HFF-Myc (cell line): ENCODE results near the gene WDR33.

Experiments used
- DNase-seq: peaks from one replicate; pipeline ENCODE4 v3.0.0-alpha.2; 2011; ENCODE audit warnings: low read depth; ENCODE audit errors: extremely low read depth
- H3K4me3 ChIP-seq: replicated peaks from 2 replicates; pipeline ENCODE4 v1.5.1; 2011; ENCODE audit warnings: low read depth, mild to moderate bottlenecking, control low read depth, low read length
- TF ChIP-seq, protein P1 (sequence below): IDR thresholded peaks from 2 replicates; pipeline ENCODE4 v1.5.1; 2012; ENCODE audit warnings: mild to moderate bottlenecking, low read depth, low read length, control low read depth; ENCODE audit errors: missing control alignments

Gene WDR33

DNA sequence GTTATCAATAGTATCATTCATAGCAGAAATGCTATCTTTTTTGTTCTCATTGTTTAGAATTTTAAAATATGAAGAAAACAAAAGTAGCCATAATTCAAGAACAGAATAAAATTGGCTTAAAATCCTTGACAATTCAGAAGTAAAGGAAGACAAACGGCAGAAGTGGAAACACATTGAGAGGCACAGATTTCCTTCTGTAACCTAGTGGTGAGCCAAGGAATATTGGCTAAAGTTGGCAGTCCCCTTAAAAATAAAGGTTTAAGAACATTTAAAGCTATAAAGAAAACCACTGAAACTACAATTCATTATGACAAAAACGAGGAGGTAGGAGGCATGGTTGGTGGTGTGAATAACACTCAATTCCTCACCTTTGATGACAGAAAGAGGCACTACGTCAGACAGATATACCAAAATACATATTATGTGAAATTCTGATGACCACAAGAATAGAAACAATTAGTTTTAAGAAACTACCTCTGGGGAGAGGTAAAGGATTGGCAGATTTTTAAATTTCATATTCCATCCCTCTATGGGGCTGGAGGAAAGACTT is 67.4 kb downstream of the WDR33 start:
- no peak for DNase-seq
- no peak overlapping the region for H3K4me3 ChIP-seq
- TF ChIP-seq, protein P1, sequence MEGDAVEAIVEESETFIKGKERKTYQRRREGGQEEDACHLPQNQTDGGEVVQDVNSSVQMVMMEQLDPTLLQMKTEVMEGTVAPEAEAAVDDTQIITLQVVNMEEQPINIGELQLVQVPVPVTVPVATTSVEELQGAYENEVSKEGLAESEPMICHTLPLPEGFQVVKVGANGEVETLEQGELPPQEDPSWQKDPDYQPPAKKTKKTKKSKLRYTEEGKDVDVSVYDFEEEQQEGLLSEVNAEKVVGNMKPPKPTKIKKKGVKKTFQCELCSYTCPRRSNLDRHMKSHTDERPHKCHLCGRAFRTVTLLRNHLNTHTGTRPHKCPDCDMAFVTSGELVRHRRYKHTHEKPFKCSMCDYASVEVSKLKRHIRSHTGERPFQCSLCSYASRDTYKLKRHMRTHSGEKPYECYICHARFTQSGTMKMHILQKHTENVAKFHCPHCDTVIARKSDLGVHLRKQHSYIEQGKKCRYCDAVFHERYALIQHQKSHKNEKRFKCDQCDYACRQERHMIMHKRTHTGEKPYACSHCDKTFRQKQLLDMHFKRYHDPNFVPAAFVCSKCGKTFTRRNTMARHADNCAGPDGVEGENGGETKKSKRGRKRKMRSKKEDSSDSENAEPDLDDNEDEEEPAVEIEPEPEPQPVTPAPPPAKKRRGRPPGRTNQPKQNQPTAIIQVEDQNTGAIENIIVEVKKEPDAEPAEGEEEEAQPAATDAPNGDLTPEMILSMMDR = no peak

DNA sequence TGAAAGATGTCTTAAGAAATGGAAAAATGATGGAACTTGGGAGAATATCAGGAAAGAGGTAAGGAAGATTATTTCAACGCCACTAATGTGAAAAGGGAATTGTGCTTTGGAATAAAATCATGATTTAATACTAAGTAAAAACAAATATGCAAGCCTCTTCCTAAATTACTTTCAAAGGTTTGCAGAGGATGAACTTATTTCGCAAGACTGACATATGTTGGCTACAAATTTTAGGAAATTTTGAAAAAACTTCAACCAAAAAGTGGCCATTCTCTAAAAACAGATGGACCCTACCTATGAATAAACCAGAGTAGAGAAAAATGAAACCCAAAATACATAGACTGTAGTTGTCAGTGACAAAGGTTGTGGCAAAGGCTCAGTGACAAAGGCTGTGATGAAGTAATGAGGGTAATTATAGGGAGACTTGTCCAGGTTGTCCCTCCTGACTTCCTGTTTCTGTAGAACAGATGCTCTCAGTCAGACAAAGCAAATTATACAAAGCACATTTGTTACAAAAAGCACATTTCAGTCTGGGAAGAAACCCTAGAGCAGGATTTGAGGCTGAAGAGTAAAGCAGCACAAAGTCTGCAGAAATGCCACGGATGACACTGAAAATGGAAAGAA is 70.2 kb downstream of the WDR33 start:
- DNase-seq = no peak
- TF ChIP-seq, protein P1 = no peak
- no peak overlapping the region for H3K4me3 ChIP-seq

DNA sequence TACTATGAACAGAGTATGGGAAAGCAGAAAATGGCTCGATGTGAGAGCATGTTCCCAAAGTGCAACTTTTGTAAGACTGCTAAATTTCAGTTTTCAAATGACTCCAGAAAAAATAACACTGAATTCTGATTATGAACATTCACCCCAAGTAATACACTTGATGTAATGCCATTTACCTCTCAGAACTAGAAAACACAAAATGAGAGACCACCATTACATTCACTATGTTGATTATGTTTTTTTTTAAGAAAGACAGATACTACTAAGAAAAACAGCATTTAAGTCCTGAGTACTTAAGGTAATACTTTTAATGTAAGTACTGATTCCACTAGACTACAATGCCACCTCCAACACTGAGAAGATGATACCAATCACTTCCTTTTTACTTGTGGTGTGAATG is 71.2 kb downstream of the WDR33 start:
- TF ChIP-seq, protein P1 = no peak

DNA sequence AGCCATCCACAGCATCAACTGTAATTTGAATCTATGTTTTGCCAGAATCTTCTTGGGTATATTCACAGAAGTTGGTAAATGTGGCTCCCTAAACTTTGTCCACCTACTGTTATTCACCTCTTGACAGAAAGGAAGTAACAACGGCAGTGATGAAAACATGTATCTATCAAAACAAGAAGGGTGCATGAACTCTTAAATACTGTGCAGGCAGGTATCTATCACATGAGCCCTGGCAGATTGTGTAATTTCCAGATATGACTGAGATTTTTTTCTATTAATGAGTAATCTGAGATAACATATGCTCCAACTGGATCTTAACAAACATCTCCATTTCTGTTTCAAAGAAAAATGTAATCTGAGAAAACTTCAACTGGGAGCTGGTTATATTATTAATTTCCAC is 73.1 kb downstream of the WDR33 start:
- DNase-seq = no peak
- TF ChIP-seq, protein P1 = no peak
- H3K4me3 ChIP-seq = no peak overlapping the region

More for the DNA sequence above, 71.2 kb downstream of the WDR33 start:
- no peak overlapping the region for H3K4me3 ChIP-seq
- no peak for DNase-seq

DNA sequence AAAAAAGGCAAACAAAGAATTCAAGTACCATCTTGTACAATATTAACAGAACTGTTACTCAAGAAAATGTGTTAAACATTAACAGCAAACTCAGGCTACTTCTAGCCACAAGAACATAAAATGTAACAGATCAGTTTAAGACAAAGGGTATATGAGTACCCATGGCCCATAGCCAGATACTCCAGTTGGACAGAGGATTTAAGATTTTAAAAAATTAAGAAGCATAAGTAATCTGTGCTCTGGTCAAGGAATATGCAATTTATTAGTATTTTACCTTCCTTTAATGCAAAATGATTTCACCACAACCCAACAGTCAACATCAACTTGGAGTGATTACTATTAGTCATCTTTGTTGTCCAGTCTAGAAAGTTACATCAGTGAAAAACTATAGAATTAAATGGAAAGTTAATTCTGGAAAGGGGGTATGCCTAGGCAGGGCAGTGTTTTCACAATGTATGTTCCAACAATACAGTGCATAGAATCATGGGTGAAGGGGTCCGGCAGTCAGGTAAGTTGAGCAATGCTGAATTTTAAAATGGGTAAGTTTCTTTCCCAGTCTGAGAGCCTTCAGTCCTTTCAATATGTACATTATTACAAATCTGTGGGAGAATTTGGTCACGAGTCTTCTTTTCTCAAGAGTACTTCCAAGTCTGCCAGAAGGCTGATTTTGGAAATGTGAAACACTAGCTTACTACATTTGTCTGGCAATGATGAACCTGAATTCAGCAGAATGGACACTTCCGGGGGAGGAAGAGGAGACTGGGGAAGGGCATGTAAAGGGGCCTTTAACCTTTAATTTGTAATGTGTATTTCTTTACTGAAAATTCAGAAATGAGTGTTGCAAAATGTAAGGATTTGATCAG is 75.2 kb downstream of the WDR33 start:
- no peak for DNase-seq
- TF ChIP-seq, protein P1 = no peak
- H3K4me3 ChIP-seq = no peak overlapping the region

DNA sequence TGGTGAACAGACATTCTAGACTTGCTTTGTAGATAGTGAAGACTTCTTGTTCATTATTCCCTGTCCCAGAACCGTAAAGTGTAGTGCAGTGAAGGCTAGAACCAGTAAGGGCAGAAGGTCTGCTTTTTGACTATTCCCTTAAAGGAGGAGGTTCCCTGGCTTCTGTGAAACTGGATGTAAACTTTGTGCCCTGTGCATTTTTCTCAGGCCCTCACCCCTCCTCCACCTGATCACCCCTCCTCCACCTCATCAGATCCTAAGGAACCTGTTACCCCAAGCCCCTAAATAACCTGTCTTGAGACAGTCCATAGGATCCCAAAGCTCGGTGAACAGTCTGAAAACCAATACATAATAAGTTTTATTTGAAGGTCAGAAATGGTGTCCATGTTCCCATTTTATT is 75.9 kb downstream of the WDR33 start:
- DNase-seq = no peak
- H3K4me3 ChIP-seq = no peak overlapping the region
- TF ChIP-seq, protein P1 = no peak
